SU-DHL-6 (cell line): ENCODE results near the gene EWSR1.

Experiments used
- H2AFZ ChIP-seq: fragments of 200-600 bp; sonication (generic); 2 replicates; pipeline ENCODE4 v1.6.1; 2014; ENCODE audit warnings: low read depth, mild to moderate bottlenecking, moderate library complexity, mixed read lengths, antibody characterized with exemption, low read length; ENCODE audit not compliant: severe bottlenecking
- H3F3A ChIP-seq: fragments of 200-600 bp; shearing (Covaris generic); 2 replicates; pipeline ENCODE4 v1.6.0; 2016; ENCODE audit warnings: antibody characterized with exemption, mild to moderate bottlenecking; ENCODE audit not compliant: insufficient read depth
- H3K27ac ChIP-seq: fragments of 200-600 bp; sonication (generic); 2 replicates; pipeline ENCODE4 v1.5.1; 2016; ENCODE audit warnings: low read depth, mild to moderate bottlenecking, low read length, moderate library complexity, mixed read lengths
- H3K27me3 ChIP-seq: fragments of 200-600 bp; sonication (generic), shearing (Covaris generic); 2 replicates; pipeline ENCODE4 v1.6.0; 2014; ENCODE audit warnings: mild to moderate bottlenecking, low read length
- H3K36me3 ChIP-seq: fragments of 200-600 bp; sonication (generic); 2 replicates; pipeline ENCODE4 v1.6.1; 2014; ENCODE audit warnings: mild to moderate bottlenecking, low read length, mixed read lengths
- H3K4me2 ChIP-seq: fragments of 300-600, 200-600 bp; shearing (Covaris generic), sonication (generic); 2 replicates; pipeline ENCODE4 v1.6.0; 2014; ENCODE audit warnings: low read length, low read depth, mild to moderate bottlenecking; ENCODE audit not compliant: poor library complexity, severe bottlenecking
- H3K4me3 ChIP-seq: fragments of 200-600 bp; sonication (generic); 2 replicates; pipeline ENCODE4 v1.5.1; 2014; ENCODE audit warnings: antibody characterized with exemption, low read length, mild to moderate bottlenecking, mixed read lengths; ENCODE audit not compliant: insufficient read depth, poor library complexity, severe bottlenecking
- H3K79me2 ChIP-seq: fragments of 200-600 bp; sonication (generic); 2 replicates; pipeline ENCODE4 v1.6.1; 2014; ENCODE audit warnings: mild to moderate bottlenecking, low read length, moderate library complexity; ENCODE audit not compliant: insufficient read depth
- H3K9ac ChIP-seq: fragments of 200-600 bp; sonication (generic); 2 replicates; pipeline ENCODE4 v1.7.0; 2014; ENCODE audit warnings: mild to moderate bottlenecking, low read length
- H3K9me2 ChIP-seq: fragments of 200-600 bp; sonication (generic); replicated peaks from 2 replicates; pipeline ENCODE4 v1.6.1; 2014; ENCODE audit warnings: low read length; ENCODE audit not compliant: insufficient read depth
- H3K9me3 ChIP-seq: fragments of 200-600 bp; sonication (generic); 2 replicates; pipeline ENCODE4 v1.6.1; 2014; ENCODE audit warnings: low read length, mixed read lengths; ENCODE audit not compliant: insufficient read depth
- H4K20me1 ChIP-seq: fragments of 200-600 bp; sonication (generic); 2 replicates; pipeline ENCODE4 v1.6.1; 2014; ENCODE audit warnings: low read depth, mild to moderate bottlenecking, antibody characterized with exemption, low read length, moderate library complexity, mixed read lengths
- EZH2phosphoT487 ChIP-seq: fragments of 200-600 bp; sonication (generic), shearing (Covaris generic); conservative IDR thresholded peaks from 2 replicates; pipeline ENCODE4 v1.6.1; 2018; ENCODE audit warnings: mild to moderate bottlenecking, antibody characterized with exemption, low read length, moderate library complexity, mixed read lengths
- TF ChIP-seq, protein P1 (sequence below): fragments of 200-600 bp; sonication (generic); IDR thresholded peaks from one replicate; pipeline ENCODE4 v1.5.1; 2017; ENCODE audit warnings: antibody characterized with exemption, mild to moderate bottlenecking, low read length, moderate library complexity; ENCODE audit not compliant: insufficient read depth, poor library complexity, severe bottlenecking

The EWSR1 gene

DNA sequence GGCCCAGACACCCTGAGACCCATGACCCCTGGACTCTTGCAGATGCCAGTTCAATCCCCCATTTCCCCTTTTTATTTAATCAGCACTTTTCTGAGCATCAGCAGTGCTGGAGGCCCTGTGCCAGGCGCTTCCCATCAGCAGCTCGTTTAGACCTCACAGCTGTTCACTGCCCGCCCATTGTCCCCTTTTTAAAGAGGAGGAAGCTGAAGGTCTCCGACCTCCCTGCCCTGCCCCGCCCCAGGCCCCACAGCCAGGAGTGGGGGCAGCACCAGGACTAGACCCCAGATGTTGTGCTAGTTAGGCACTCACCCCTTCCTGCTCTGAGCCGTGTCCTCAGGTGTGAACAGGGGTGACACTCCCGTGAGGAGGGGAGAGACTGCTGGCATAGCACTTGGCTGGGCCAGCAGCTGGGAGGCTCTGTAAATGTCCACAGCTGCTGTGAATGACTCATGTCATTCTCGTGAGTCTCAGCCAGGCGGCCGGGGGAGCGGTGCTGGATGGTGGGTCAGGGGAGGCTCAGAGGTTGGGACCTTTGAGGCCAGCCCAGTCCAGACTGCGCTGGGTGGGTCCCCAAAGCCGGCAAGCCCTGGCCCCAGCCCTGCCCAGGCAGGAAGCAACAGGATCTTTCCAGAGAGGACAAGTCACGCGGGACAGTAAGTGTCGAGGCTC is 42.5 kb upstream of the EWSR1 start:
- no peak overlapping the region for H3K4me3 ChIP-seq
- no peaks in the 10 kb centered on the region for H3K36me3 ChIP-seq
- H3K9me3 ChIP-seq, result no peaks in the 10 kb centered on the region
- H4K20me1 ChIP-seq, result no peaks in the 10 kb centered on the region
- no peak overlapping the region for H3K4me2 ChIP-seq
- no peak overlapping the region for H2AFZ ChIP-seq
- TF ChIP-seq, protein P1, sequence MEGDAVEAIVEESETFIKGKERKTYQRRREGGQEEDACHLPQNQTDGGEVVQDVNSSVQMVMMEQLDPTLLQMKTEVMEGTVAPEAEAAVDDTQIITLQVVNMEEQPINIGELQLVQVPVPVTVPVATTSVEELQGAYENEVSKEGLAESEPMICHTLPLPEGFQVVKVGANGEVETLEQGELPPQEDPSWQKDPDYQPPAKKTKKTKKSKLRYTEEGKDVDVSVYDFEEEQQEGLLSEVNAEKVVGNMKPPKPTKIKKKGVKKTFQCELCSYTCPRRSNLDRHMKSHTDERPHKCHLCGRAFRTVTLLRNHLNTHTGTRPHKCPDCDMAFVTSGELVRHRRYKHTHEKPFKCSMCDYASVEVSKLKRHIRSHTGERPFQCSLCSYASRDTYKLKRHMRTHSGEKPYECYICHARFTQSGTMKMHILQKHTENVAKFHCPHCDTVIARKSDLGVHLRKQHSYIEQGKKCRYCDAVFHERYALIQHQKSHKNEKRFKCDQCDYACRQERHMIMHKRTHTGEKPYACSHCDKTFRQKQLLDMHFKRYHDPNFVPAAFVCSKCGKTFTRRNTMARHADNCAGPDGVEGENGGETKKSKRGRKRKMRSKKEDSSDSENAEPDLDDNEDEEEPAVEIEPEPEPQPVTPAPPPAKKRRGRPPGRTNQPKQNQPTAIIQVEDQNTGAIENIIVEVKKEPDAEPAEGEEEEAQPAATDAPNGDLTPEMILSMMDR, result no peak
- TF ChIP-seq EZH2phosphoT487, result no peak
- no peaks in the 10 kb centered on the region for H3F3A ChIP-seq
- no peaks in the 10 kb centered on the region for H3K79me2 ChIP-seq
- no peaks in the 10 kb centered on the region for H3K27me3 ChIP-seq
- H3K9me2 ChIP-seq, result no peaks in the 10 kb centered on the region
- H3K27ac ChIP-seq, result no peak overlapping the region
- no peak overlapping the region for H3K9ac ChIP-seq

DNA sequence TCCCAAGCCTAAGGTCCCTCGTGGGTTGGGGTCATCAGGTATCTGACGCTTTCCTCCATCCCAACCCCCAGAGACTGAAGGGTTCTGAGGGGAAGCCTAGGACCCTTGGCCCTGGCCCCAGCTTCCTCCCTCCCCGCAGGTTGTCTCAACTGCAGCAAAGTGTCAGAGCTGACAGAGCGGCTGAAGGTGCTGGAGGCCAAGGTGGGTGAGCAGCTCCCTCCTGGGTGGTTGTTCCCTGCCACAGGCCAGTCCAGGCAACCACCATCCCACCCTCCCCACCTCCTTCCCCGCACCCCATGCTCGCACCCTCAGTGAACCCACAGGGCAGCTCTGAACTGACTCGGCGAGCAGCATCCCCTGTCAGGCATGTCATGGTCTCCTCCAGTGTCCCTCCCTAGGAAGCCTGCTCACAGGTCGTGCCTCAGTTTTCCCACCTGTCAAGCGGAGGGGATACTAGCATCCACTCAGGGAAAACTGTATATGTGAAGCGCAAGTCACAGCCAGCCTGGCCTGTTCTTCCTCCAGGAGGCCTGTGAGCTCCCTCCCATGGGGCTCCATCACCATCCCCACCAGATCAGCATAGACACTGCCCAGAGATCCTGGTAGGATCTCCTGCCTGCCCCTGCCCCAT is 41.6 kb upstream of the EWSR1 start:
- H3K9me3 ChIP-seq, result no peaks in the 10 kb centered on the region
- no peak overlapping the region for H3K9ac ChIP-seq
- no peaks in the 10 kb centered on the region for H3K36me3 ChIP-seq
- H3K9me2 ChIP-seq, result no peaks in the 10 kb centered on the region
- no peak overlapping the region for H3K4me3 ChIP-seq
- no peaks in the 10 kb centered on the region for H3K27me3 ChIP-seq
- no peak overlapping the region for H3K27ac ChIP-seq
- H3F3A ChIP-seq, result no peaks in the 10 kb centered on the region
- H3K4me2 ChIP-seq, result no peak overlapping the region
- no peaks in the 10 kb centered on the region for H3K79me2 ChIP-seq
- TF ChIP-seq, protein P1, result no peak
- no peak for TF ChIP-seq EZH2phosphoT487
- no peaks in the 10 kb centered on the region for H4K20me1 ChIP-seq
- H2AFZ ChIP-seq, result no peak overlapping the region

DNA sequence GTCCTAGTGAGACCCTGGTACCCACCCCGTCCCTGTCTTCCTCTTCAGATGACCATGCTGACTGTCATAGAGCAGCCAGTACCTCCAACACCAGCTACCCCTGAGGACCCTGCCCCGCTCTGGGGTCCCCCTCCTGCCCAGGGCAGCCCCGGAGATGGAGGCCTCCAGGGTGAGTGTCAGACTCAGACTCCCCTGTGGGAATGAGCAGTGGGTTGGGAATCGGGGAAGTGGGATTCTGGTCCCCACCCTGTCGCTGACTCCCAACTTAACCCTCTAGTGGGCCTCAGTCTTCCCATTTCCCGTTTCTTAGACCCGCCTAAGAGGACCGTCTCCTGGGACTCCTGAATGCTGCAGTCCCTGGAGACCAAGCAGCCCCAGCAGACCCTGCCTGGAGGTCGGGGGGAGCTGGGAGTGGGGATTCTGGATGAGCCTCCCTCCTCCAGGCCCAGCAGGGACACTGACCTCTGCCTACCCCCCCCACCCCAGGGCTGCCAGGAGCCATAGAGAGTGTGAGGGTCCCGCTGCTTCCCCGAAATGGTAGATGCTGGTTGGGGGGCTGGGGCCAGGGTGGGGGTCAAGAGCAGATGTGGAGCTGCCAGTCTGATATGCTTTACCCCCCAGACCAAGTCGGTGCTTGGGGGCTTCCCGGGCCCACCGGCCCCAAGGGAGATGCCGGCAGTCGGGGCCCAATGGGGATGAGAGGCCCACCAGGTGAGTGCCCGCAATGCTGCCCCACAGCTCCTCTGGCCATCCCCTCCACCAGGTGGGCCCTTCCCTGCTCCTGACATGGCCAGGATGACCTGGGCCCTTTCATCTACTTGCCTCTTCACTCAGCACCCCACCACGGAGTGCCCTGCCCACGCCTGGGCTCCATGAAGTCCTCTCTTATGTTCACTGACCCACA is 36.8 kb upstream of the EWSR1 start:
- TF ChIP-seq EZH2phosphoT487, result no peak
- TF ChIP-seq, protein P1, result no peak
- Histone ChIP-seq H4K20me1 (no peaks in the 10 kb centered on the region), H3K9me3 (no peaks in the 10 kb centered on the region), H2AFZ (no peak overlapping the region), H3K27me3 (no peaks in the 10 kb centered on the region), H3K79me2 (no peaks in the 10 kb centered on the region), H3K4me3 (no peak overlapping the region), H3F3A (no peaks in the 10 kb centered on the region), H3K27ac (no peak overlapping the region), H3K4me2 (no peak overlapping the region), H3K9ac (no peak overlapping the region), H3K9me2 (no peaks in the 10 kb centered on the region), H3K36me3 (no peaks in the 10 kb centered on the region)
